ENCODE measurements around the gene CMIP. TPM values are rescaled to one million over a fixed set of nuclear protein-coding genes. Genes with fewer than 3 reads are reported as not detected.

The CMIP gene
- total RNA-seq, 5 donors from 2014 or later (not counting 1 experiment from before 2014, with no cell fraction given) = 39.8 to 55.9 (median 42.6) TPM

DNA sequence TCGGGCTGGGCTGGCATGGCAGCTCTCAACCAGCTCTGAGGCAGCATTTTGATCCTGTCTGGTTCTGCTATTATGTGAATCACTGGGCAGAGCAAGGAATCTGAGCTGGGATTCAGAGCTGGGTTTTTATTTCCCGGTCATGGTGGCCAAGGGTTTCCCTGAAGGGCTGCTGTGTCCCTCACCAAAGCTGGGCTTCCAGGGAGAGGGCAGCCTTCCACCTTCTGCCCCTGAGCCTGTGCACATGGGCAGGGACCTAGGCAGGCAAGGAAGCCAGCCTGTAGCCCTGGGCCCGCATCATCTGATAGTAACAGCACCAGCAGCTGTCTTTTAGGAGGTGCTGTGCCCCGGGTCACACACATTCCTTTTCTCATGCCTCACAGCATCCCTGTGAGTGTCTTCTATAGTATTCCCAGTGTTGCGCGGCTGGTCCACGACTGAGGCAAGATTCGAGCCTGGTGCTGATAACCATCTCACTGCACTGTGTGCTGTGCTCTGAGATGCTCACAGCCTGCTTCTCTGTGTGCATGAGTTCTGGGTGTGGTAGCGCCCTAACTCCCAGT lies 249.2 kb downstream of the CMIP start:
- Mint-ChIP-seq H3K4me1 (peaks cover 0 to 8% (median 1%) of the 10 kb centered on the region in 3 donors), H3K27me3 (no peaks in the 10 kb centered on the region), H3K4me3 (no peak overlapping the region), H3K27ac (no peak overlapping the region), H3K9me3 (no peaks in the 10 kb centered on the region), H3K36me3 (peaks cover 39% of the 10 kb centered on the region)
- POLR2A ChIA-PET = no interaction called here
- 88% methylated on average over 5 of the region's 9 CpGs for WGBS (ENCODE audit: insufficient coverage)
- peaks cover 21 to 68% of the 10 kb centered on the region in 2 donors for H3K36me3 ChIP-seq (ENCODE audit: control insufficient read depth in 2 of 2, extremely low read depth in 1 of 2, insufficient read depth in 1 of 2, low read length in 1 of 2)
- ATAC-seq (replicated peaks in 1 of 4) (no peak), DNase-seq (no peak)
- CTCF ChIA-PET = no interaction called here
- no peaks in the 10 kb centered on the region for H3K9me3 ChIP-seq
- no peaks in the 10 kb centered on the region for H3K4me1 ChIP-seq (ENCODE audit: control insufficient read depth in 1 of 2, extremely low read depth in 1 of 2, insufficient read depth in 2 of 2, low read length in 2 of 2)
- H3K27ac ChIP-seq (ENCODE audit: low read length) = no peak overlapping the region
- H3K4me3 ChIP-seq (ENCODE audit: control insufficient read depth in 1 of 2, extremely low read depth in 1 of 2, low read length in 1 of 2) = no peak overlapping the region
- no peaks in the 10 kb centered on the region for H3K27me3 ChIP-seq (replicated peaks in 1 of 2; ENCODE audit: control insufficient read depth in 2 of 2, extremely low read depth in 1 of 2, insufficient read depth in 2 of 2, low read length in 1 of 2)

DNA sequence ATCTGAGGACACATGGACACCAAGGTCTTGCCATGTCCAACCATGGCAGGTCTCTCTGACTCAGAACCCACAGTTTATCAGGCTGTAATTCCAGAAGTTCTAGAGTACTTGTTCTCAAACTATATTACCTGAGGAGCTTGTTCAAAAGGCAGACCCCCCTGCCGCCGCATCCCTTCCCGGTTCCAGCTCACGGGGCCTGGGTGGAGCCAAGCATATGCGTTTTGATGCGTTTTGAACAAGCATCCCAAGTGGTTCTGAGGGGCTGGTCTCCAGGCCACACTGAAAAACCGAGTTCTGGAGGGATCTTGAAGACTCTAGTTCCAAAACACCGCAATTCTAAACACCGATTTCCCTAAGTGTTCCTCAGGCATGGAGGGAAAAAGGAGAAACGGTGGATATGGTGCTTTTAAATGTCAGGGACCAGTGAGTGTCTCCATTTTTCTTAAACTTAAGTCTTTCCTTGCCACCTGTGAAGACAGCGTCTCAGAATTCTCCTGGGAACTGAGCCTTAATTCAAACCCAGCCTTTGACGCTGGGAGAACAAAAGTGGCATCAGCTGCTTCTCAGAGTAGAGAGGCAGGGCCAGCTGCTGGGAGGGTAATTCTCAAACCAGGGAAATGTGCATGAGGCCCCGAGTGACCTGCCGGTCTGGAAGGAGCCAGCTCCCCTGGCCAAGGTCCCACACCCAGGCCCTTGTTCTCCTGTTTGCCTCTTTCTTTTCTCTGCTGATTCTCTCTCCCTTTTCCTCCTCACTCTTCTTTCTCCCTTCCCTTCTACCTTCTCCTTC lies 250.1 kb downstream of the CMIP start:
- ATAC-seq (replicated peaks in 1 of 4) (no peak), DNase-seq (no peak)
- no peak overlapping the region for H3K27ac ChIP-seq (ENCODE audit: low read length)
- no peaks in the 10 kb centered on the region for H3K9me3 Mint-ChIP-seq
- H3K4me3 Mint-ChIP-seq = no peak overlapping the region
- ChIA-PET POLR2A (no interaction called here), CTCF (no interaction called here)
- H3K27me3 ChIP-seq (replicated peaks in 1 of 2; ENCODE audit: control insufficient read depth in 2 of 2, extremely low read depth in 1 of 2, insufficient read depth in 2 of 2, low read length in 1 of 2) = no peaks in the 10 kb centered on the region
- no peak overlapping the region for H3K4me3 ChIP-seq (ENCODE audit: control insufficient read depth in 1 of 2, extremely low read depth in 1 of 2, low read length in 1 of 2)
- H3K4me1 Mint-ChIP-seq = peaks cover 0 to under 1% (median 0%) of the 10 kb centered on the region in 3 donors
- H3K27me3 Mint-ChIP-seq = no peaks in the 10 kb centered on the region
- WGBS (ENCODE audit: insufficient coverage) = 94% methylated on average over 10 of the region's 14 CpGs
- peaks cover 21 to 70% of the 10 kb centered on the region in 2 donors for H3K36me3 ChIP-seq (ENCODE audit: control insufficient read depth in 2 of 2, extremely low read depth in 1 of 2, insufficient read depth in 1 of 2, low read length in 1 of 2)
- H3K4me1 ChIP-seq (ENCODE audit: control insufficient read depth in 1 of 2, extremely low read depth in 1 of 2, insufficient read depth in 2 of 2, low read length in 2 of 2) = no peaks in the 10 kb centered on the region
- peaks cover 37% of the 10 kb centered on the region for H3K36me3 Mint-ChIP-seq
- peak overlapping the region in 1 of 2 donors; percentile 28 for H3K27ac Mint-ChIP-seq
- no peaks in the 10 kb centered on the region for H3K9me3 ChIP-seq

DNA sequence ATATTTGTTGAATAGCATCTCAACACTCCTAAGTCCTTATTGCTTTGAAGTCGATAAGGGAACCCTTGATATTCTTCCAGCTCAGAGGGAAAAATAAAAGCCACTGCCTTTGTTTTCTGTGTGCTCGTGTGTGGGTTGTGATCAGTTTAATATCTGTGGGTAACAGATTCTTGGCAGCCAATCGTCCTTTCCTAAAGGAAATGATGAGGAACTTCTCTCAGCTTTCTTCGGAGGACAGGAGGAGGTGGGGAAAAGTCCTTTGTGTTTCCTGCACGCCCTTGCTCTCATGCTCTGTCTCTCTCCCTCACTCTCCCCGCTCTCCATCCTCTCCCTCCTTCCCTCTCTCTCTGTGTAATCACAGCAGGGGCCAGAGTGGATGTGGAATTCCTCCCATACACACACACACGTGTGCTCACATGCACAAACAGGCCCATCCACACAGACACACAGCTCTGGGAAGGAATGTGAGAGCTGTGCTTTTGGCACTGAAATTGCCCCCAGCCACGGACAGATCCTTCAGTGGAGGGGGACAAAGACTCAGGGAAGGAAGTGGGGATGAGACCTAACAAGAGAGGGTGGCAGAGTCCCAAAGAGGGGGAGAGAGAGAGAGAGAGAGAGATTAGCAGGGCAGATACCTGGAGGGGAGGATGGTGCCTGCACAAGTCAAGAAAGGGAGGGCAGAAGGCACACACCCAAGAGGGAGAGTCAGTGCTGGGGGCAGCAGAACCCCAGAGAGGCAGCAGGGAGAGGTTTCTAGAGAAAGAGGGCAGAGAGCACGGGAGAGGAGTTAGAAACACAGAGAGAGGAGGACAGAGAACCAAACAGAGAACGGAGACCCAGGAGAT lies 250.9 kb downstream of the CMIP start:
- H3K27ac Mint-ChIP-seq = peak overlapping the region; percentile 30 to 32
- no peaks in the 10 kb centered on the region for H3K9me3 ChIP-seq
- ChIA-PET POLR2A (no interaction called here), CTCF (interaction anchor here in 1 of 2 donors (0.6 kb wide), 1 partner anchor 95 kb away, joined by 5 read pairs; no protein-coding TSS in a partner anchor)
- no peaks in the 10 kb centered on the region for H3K27me3 ChIP-seq (replicated peaks in 1 of 2; ENCODE audit: control insufficient read depth in 2 of 2, extremely low read depth in 1 of 2, insufficient read depth in 2 of 2, low read length in 1 of 2)
- H3K27ac ChIP-seq (ENCODE audit: low read length) = no peak overlapping the region
- DNase-seq (no peak), ATAC-seq (replicated peaks in 1 of 4) (no peak)
- no peaks in the 10 kb centered on the region for H3K4me1 Mint-ChIP-seq
- no peaks in the 10 kb centered on the region for H3K4me1 ChIP-seq (ENCODE audit: control insufficient read depth in 1 of 2, extremely low read depth in 1 of 2, insufficient read depth in 2 of 2, low read length in 2 of 2)
- no peak overlapping the region for H3K4me3 Mint-ChIP-seq
- no peak overlapping the region for H3K4me3 ChIP-seq (ENCODE audit: control insufficient read depth in 1 of 2, extremely low read depth in 1 of 2, low read length in 1 of 2)
- H3K36me3 Mint-ChIP-seq = peaks cover 43% of the 10 kb centered on the region
- H3K27me3 Mint-ChIP-seq = no peaks in the 10 kb centered on the region
- peaks cover 27 to 72% of the 10 kb centered on the region in 2 donors for H3K36me3 ChIP-seq (ENCODE audit: control insufficient read depth in 2 of 2, extremely low read depth in 1 of 2, insufficient read depth in 1 of 2, low read length in 1 of 2)
- no peaks in the 10 kb centered on the region for H3K9me3 Mint-ChIP-seq
- WGBS (ENCODE audit: insufficient coverage) = 60% methylated on average over 1 of the region's 10 CpGs

DNA sequence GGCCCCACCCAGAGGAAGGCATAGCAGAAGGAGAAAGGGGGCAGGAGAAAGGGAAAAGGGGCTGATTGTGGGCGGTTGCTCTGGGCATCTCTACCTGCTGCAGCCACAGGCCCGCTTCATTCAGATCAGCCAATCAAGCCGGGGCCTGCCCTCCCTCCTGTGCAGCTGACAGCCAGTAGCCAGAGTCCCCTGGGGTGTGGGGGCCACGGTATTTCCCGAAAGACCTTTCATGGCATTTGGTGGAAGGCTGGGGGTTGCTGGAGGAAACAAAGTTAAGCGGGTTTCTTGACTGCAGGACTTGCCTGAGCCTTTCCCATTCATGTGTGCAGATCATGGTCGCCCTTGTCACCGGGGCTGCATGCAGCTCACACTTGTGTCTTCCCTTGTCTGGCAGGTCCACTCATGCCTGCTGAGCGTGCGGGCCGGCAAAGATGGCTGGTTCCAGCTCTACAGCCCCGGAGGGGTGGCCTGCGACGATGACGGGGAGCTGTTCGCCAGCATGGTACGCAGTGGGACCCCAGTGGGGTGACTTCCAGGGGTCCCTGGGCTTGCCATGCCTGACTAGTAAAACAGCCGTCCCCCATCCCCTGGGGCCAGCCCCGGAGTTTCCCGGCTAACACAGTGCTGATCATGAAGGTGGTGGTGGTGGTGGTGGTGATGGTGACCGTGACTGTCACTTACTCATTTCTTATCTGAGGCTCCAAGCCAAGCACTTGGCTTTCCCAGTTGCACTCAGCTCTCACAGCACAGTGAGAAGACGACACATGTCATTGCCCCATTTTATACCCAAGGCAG lies 251.8 kb downstream of the CMIP start:
- peaks cover 31 to 75% of the 10 kb centered on the region in 2 donors for H3K36me3 ChIP-seq (ENCODE audit: control insufficient read depth in 2 of 2, extremely low read depth in 1 of 2, insufficient read depth in 1 of 2, low read length in 1 of 2)
- 93% methylated on average over 16 of the region's 22 CpGs for WGBS (ENCODE audit: insufficient coverage)
- H3K4me1 ChIP-seq (ENCODE audit: control insufficient read depth in 1 of 2, extremely low read depth in 1 of 2, insufficient read depth in 2 of 2, low read length in 2 of 2) = no peaks in the 10 kb centered on the region
- CTCF ChIA-PET = interaction anchor here (0.6 to 1.0 kb wide), 3 partner anchors 96 to 293 kb away, joined by 3 to 5 read pairs (median 5); no protein-coding TSS in a partner anchor
- no peak overlapping the region for H3K27ac ChIP-seq (ENCODE audit: low read length)
- no peaks in the 10 kb centered on the region for H3K27me3 Mint-ChIP-seq
- H3K4me1 Mint-ChIP-seq = no peaks in the 10 kb centered on the region
- H3K9me3 ChIP-seq = no peaks in the 10 kb centered on the region
- H3K27me3 ChIP-seq (replicated peaks in 1 of 2; ENCODE audit: control insufficient read depth in 2 of 2, extremely low read depth in 1 of 2, insufficient read depth in 2 of 2, low read length in 1 of 2) = no peaks in the 10 kb centered on the region
- H3K4me3 Mint-ChIP-seq = no peak overlapping the region
- ATAC-seq (replicated peaks in 1 of 4) = no peak
- POLR2A ChIA-PET = interaction anchor here in 1 of 2 donors (0.7 kb wide), 1 partner anchor 201 kb away, joined by 4 read pairs; no protein-coding TSS in a partner anchor
- H3K4me3 ChIP-seq (ENCODE audit: control insufficient read depth in 1 of 2, extremely low read depth in 1 of 2, low read length in 1 of 2) = no peak overlapping the region
- peaks cover 52% of the 10 kb centered on the region for H3K36me3 Mint-ChIP-seq
- DNase-seq = no peak
- H3K27ac Mint-ChIP-seq = peak overlapping the region in 1 of 2 donors; percentile 30
- no peaks in the 10 kb centered on the region for H3K9me3 Mint-ChIP-seq

DNA sequence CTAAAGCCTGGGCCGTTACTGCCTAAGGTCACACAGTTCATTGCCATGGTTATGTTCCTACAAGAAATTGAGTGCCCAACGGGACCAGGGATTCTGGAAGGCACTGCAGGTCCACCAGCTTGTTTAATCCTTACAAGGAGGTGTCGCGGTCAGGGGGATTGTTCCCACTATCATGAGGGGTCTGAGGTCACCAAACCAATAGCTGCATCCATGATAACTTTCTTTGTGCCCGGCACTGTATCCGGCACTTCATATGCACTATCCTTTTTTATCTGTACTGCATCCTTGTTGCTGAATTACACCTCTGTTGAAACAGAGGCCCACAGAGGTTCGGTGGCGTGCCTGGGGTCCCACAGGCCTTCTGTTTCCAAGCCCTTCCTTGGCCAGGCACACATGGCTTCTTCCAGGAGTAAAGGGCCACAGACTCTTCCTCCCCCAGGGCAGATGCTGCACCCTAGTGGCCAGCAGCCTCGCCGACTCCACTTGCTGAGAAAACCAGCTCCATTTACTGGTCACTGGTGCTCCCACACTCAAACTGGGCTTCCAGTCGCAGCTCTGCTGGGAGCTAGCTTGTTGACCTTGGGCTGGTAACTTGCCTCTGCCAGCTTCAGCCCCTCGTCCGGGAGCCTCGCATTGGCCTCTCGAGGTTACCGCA lies 252.5 kb downstream of the CMIP start:
- no peaks in the 10 kb centered on the region for H3K4me1 ChIP-seq (ENCODE audit: control insufficient read depth in 1 of 2, extremely low read depth in 1 of 2, insufficient read depth in 2 of 2, low read length in 2 of 2)
- H3K9me3 ChIP-seq = no peaks in the 10 kb centered on the region
- Mint-ChIP-seq H3K4me1 (no peaks in the 10 kb centered on the region), H3K27me3 (no peaks in the 10 kb centered on the region), H3K9me3 (no peaks in the 10 kb centered on the region), H3K27ac (no peak overlapping the region), H3K36me3 (peaks cover 49% of the 10 kb centered on the region), H3K4me3 (no peak overlapping the region)
- peaks cover 34 to 73% of the 10 kb centered on the region in 2 donors for H3K36me3 ChIP-seq (ENCODE audit: control insufficient read depth in 2 of 2, extremely low read depth in 1 of 2, insufficient read depth in 1 of 2, low read length in 1 of 2)
- over 99% methylated on average over 13 of the region's 16 CpGs for WGBS (ENCODE audit: insufficient coverage)
- H3K4me3 ChIP-seq (ENCODE audit: control insufficient read depth in 1 of 2, extremely low read depth in 1 of 2, low read length in 1 of 2) = no peak overlapping the region
- DNase-seq (peak in 24 of 35 experiments; percentile 12 to 61 (median 29)), ATAC-seq (replicated peaks in 1 of 4) (peak in 2 of 4 experiments; percentile 45 to 63)
- POLR2A ChIA-PET = interaction anchor here (0.5 to 0.7 kb wide), 2 partner anchors 169 to 202 kb away, joined by 3 to 4 read pairs; no protein-coding TSS in a partner anchor
- no peaks in the 10 kb centered on the region for H3K27me3 ChIP-seq (replicated peaks in 1 of 2; ENCODE audit: control insufficient read depth in 2 of 2, extremely low read depth in 1 of 2, insufficient read depth in 2 of 2, low read length in 1 of 2)
- CTCF ChIA-PET = interaction anchor here (0.6 to 1.0 kb wide), 3 partner anchors 293 to 331 kb away, joined by 3 to 5 read pairs (median 3); no protein-coding TSS in a partner anchor
- H3K27ac ChIP-seq (ENCODE audit: low read length) = no peak overlapping the region

All from T-cell (primary cell).